GM21423 (cell line): ENCODE data around the gene VPS35.
A peak's percentile ranks its signal among the peaks of the same experiment; 100 is the strongest.

ENCODE experiments used
- ATAC-seq: cut with Tn5 transposase; IDR thresholded peaks from one replicate; pipeline ENCODE4 v1.9.1; 2021; ENCODE audit warnings: mild to moderate bottlenecking, moderate library complexity; ENCODE audit not compliant: unreplicated experiment

Gene VPS35

GRCh38 chr16:46688654-46689364 lies at the start of gene VPS35:
TSS of gene VPS35 (minus strand) at chr16:46689178. CDS start at chr16:46689133, 45 bp downstream.
- ATAC-seq = peak; percentile 78

DNA sequence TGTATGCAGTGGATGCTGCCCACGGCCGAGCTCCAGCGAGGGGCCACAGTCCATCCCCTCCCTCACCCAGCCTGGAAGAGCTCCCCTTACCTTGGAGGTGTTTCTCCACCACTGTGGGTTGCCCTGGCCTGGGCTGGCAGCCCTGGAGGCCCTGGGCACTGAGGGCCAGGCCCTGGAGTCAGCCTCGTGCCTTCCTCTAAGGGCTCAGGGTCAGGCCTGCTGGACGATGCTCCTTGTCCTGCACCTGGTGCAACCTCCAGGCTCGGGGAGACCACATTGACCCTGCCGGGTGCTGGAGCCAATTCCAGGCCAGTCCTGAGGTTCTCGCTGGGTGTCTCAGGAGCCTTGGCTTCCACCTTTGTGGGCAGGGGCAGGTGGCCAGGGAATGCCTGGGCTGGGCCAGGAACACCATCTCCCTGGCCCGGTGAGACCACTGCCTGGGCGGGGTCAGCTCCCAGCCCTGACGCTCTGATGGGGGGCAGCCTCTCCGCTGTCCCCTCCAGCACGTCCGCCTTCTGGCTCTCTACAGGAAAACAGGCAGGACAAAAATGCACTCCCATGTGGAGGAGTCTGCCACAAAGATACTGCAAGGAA lies 48.7 kb upstream of the VPS35 start:
- no peak for ATAC-seq

DNA sequence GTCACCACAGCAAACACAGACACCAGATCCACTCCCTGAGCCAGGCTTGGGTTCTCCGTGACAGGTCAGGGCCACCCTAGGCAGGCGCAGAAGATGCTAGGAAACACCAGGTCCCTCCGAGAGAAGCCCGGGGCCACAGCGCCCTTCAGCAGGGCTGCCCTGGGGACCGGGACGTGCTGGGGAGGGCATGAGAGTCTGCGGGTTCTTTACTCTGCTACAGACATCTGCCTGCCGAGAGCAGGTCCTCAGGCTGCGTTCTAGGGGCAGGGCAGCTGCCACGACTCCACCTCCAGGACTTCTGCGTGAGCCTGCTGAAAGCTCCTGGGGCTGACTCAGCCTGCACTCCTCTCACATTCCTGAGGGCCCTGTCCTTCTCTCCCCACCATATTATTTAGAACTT lies 47.7 kb upstream of the VPS35 start:
- ATAC-seq = no peak

GRCh38 chr16:46733319-46733830 lies 44.4 kb upstream of the VPS35 start:
- no peak for ATAC-seq

GRCh38 chr16:46732561-46732960 lies 43.6 kb upstream of the VPS35 start:
- no peak for ATAC-seq

- no peak for ATAC-seq
Measured at GRCh38 chr16:46731691-46732555, 42.9 kb upstream of the VPS35 start.

DNA sequence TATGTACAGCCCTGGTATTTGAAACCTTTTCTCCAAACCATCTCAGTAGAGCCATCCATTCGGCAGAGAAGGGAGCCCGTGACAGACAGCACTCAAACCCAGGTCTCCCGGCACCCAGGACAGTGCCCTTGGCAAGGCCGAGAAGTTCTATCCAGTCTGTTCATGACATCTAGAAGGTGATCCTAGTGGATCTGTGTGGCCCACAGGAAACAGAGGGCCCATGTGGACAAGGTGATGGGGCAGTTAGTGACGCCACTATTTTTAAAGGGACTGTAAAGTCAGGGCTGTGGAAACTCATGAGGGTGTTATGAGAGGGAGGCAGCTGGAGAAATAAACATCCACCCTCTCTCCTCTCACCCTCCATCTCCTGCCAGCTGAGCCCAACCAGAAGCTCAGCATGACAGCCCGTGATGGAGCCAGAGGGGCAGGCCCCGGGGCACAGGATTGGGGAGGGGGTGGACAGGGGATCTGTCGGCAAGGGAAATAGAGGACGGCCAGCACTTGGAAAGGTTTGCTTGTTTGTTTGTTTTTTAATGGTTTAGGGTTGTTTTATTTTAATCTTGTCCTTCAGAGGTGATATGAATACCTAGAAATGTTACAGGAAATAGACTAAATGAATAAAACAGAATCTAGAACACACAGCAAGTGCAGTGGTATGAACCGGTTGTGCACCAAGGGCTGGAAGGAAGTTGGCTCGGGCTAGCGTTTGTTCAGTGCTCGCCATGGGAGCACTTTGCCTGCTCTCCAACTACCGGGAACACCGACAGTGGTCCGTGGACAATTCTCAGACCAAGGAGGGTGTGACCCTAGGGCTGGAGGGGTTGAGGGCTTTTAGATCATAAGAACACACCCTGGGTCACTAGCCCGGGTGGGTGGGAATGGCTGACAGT lies 42.1 kb upstream of the VPS35 start:
- no peak for ATAC-seq

- no peak for ATAC-seq
Measured at GRCh38 chr16:46730126-46730525, 41.1 kb upstream of the VPS35 start.

- no peak for ATAC-seq
Measured at GRCh38 chr16:46729326-46729995, 40.5 kb upstream of the VPS35 start.

- no peak for ATAC-seq
Measured at GRCh38 chr16:46728806-46729205, 39.8 kb upstream of the VPS35 start.

DNA sequence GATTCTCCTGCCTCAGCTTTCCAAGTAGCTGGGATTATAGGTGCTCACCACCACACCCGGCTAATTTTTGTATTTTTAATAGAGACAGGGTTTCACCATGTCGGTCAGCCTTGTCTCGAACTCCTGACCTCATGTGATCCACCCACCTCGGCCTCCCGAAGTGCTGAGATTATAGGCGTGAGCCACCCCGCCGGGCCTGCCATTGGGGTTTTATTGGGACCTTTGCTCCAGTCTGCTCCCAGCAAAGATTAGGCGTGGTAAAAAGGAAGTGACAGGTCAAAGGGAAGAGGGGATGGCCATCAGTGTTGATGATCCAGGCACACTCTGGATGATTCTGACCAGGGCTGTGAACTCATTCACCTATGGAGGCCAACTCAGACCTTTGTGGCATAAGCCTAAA lies 38.7 kb upstream of the VPS35 start:
- ATAC-seq = no peak

DNA sequence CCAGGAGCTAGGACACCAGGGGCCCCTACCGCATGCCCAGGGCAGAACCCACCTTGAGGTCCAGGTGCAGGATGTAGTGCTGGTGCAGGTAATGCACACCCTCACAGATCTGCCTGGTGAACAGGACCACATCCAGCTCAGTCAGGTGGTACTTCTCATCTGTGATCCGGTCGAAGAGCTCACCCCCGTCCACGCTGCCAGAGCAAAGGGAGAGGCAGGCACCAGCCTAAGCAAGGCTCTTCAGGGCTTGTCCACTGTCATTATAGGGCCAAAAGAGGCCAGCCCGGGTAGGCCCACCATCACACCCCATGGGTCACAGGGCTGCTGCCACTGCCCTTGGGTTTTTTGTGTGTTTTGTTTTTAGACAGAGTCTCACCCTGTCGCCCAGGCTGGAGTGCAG lies 38.2 kb upstream of the VPS35 start:
- ATAC-seq = no peak

DNA sequence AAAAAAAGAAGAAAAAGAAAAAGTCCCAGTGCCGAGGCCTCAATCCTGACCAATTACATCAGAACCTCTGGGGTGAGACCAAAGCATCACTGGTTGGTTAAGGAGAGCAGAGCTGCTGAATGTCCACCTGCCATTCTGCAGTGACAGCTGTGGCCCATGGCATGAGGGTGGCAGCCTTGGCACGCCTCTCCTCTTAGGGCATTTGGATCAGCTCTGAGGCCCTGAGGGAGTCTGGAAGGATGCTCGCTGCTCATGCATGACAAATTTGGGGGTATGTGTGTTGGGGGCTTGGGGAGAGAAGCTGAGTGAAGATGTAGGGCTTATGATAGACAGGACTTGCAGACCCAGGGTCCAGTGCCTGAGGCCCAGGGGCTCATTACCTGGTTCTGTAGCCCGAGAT lies 32.9 kb upstream of the VPS35 start:
- no peak for ATAC-seq

DNA sequence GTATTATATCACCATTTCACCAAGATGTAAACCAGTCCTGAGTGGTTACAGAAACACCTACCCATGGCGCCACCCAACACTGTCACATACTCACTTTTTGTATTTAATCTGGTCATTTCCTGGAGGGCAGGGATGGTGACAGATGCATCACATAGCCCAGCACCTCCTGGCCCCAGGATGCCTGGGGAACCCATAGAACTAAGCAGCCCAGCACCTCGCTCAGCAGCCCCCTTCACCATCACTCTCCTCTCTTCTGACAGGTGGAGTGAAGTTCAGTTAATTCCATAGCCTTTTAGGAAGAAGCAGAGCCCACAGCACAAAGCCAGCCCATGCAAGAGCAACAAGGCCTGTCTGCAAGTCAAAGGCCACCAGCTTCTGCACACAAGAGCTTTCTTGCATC lies 31.6 kb upstream of the VPS35 start:
- ATAC-seq = no peak

DNA sequence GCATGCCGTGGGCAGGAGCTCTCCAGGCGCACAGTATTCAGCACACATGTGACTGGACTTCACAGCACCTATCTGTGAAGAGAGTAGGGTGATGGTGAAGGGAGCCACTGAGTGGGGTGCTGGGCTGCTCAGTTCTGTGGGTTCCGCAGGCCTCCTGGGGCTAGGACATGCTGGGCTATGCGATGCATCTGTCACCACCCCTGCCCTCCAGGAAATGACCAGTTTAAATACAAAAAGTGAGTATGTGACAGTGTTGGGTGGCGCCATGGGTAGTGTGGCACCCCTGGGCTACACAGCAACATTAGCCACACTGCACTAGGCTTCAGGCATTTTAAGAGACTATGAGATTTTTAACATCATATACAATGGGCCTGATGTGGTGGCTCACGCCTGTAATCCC lies 30.6 kb upstream of the VPS35 start:
- no peak for ATAC-seq

- no peak for ATAC-seq
Measured at GRCh38 chr16:46718214-46718613, 29.2 kb upstream of the VPS35 start.

- no peak for ATAC-seq
Measured at GRCh38 chr16:46717692-46718091, 28.7 kb upstream of the VPS35 start.

GRCh38 chr16:46715769-46716305 lies 26.9 kb upstream of the VPS35 start:
- ATAC-seq = no peak

DNA sequence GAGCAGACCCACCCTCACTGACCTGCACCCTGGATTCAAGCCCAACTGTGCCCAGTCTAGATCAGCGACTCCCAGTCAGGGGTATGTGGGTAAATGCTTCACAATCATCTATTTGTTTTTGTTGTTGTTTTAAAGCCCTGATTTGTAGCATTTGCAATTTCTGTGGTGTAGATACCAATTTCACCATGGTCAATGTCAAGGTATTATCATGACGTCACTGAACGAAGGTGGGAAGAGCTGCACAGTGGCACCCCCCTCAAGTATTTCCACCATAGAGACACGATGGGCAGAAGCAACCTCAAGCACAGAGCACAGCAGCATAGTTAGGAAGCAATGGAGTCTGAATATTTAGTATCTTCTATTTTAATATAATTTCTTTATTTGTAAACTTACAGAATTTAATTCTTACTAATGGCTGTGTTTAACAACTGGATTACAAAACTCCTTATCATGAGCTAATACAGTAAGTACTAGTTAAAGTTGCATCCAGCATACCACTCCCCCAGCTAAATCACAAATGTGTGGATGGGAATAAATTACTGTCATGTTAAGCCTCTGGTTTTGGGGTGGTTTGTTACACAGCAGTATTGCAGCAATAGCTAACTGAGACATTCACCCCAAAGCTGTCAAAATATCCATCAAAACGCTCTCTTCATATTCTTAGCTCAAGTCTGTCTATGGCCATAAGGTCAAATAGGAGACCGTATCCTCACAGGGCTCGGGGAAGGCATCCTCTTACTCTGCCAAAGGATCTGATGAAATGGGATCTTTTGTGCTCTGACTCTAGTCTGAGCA lies 26.0 kb upstream of the VPS35 start:
- no peak for ATAC-seq
